ENCODE measurements around the gene SYT15. TPM values are rescaled to one million over a fixed set of nuclear protein-coding genes. Genes with fewer than 3 reads are reported as not detected.
"Not testable (repeated sequence)": the region's sequence is repeated elsewhere in the genome, so short reads cannot be mapped to it uniquely, and the experiment has no call there.

SYT15 gene
- total RNA-seq, 1 donor from 2014 or later: 50.9 TPM

DNA sequence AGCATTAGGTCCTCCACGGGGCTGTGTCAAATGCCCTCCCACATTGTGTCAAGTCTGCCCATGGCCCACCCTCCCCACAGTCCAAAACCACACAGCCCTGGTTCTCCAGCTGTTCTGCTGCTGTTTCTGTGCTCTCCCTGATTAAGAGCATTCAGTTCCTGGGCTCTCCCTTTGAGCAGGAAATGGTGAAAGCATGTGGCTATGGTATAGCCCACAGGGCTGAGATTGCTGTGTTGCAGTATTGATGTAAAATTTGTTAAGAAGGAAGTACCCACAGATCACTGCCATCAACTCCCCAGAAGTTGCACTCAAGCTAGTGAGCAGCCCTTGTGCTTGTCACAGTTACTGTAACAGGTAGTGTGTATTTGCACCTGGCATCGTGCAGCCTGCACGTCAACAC is 9.3 kb downstream of the SYT15 start:
- DNase-seq (ENCODE audit: low spot score in 2 of 2); H3K27me3 ChIP-seq; intact Hi-C loops (cut with DNase I); H3K4me1 ChIP-seq; H3K4me3 ChIP-seq; H3K9me3 ChIP-seq; H3K27ac ChIP-seq; H3K36me3 ChIP-seq: not testable (repeated sequence)

DNA sequence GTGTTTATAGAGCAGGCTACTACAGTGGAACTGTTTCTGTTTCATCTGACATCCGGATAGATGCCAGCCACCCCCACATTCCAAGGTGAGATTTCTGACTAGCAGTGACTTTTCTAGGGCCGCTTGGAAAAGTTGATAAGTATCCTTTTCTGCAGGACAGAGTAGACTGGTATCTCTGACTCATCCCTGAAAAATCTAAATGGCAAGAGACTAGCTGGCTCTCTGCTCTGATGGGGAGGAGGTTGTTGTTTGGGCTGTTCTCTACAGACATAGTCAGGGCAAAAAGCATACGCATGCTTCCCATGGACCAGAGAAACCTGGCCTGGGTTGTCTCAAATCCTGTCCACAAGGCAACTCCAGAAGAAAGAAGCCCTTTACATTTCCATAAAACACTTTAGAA is 10.7 kb downstream of the SYT15 start:
- H3K4me1 ChIP-seq; intact Hi-C loops (cut with DNase I); H3K9me3 ChIP-seq; H3K27ac ChIP-seq; H3K4me3 ChIP-seq; DNase-seq (ENCODE audit: low spot score in 2 of 2); H3K36me3 ChIP-seq; H3K27me3 ChIP-seq: not testable (repeated sequence)

DNA sequence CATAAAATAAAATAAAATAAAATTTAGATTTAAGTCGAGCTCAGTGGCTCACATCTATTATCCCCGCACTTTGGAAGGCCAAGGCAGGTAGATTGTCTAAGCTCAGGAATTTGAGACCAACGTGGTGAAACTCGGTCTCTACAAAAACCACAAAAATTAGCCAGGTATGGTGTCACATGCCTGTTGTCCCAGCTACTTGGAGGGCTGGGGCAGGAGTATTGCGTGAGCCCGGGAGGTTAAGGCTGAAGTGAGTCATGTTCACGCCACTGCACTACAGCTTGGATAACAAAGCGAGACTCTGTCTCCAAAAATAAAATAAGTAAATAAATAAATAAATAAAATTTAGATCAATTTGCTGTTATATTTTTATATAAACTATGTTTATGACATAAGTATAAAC is 12.1 kb downstream of the SYT15 start:
- H3K9me3 ChIP-seq; DNase-seq (ENCODE audit: low spot score in 2 of 2); intact Hi-C loops (cut with DNase I); H3K36me3 ChIP-seq; H3K27me3 ChIP-seq; H3K4me1 ChIP-seq; H3K4me3 ChIP-seq; H3K27ac ChIP-seq: not testable (repeated sequence)

DNA sequence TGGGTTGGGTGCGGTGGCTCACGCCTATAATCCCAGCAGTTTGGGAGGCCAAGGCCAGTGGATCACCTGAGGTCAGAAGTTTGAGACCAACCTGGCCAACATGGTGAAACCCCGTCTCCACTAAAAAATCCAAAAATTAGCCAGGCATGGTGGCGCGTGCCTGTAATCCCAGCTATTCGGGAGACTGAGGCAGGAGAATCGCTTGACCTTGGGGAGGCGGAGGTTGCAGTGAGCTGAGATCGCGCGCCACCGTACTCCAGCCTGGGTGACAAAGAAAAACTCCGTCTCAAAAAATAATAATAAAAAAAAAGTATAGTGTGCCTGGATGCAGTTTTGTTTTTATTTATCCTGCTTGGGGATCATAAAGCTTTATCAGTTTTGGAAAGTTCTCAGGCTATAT is 14.4 kb downstream of the SYT15 start:
- H3K27ac ChIP-seq; H3K9me3 ChIP-seq; intact Hi-C loops (cut with DNase I); H3K36me3 ChIP-seq; H3K27me3 ChIP-seq; H3K4me1 ChIP-seq; DNase-seq (ENCODE audit: low spot score in 2 of 2); H3K4me3 ChIP-seq: not testable (repeated sequence)

DNA sequence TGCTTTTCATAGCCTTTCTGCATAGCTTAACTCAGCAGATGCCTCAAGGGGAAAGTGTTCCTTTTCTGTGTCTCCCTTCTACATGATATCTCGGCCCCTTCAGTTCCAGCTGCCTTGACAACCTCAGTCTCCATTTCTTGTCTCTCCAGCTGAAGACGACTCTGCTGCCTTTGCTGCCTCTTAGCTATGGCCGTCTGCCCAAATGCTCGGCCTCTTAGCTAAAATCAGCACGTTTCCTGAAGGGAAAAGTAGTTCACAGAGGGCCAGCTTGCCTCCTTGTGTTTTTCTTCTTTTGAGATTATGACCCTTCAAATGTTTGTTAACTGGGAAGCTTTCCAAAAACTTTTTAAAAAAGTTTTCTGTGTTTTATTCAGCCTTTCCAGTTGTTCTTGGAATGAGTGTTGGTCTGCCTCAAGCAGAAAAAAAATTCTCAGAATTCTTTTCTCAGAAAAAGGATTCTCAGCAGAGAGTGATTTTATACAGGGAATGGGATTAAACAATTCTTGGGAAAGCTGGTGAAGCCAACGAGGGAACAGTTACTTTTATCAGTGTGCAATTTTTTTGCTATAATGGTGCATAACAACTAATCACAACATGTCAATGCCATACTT is 15.6 kb downstream of the SYT15 start:
- DNase-seq (ENCODE audit: low spot score in 2 of 2); H3K4me3 ChIP-seq; H3K27ac ChIP-seq; H3K4me1 ChIP-seq; intact Hi-C loops (cut with DNase I); H3K9me3 ChIP-seq; H3K27me3 ChIP-seq; H3K36me3 ChIP-seq: not testable (repeated sequence)

DNA sequence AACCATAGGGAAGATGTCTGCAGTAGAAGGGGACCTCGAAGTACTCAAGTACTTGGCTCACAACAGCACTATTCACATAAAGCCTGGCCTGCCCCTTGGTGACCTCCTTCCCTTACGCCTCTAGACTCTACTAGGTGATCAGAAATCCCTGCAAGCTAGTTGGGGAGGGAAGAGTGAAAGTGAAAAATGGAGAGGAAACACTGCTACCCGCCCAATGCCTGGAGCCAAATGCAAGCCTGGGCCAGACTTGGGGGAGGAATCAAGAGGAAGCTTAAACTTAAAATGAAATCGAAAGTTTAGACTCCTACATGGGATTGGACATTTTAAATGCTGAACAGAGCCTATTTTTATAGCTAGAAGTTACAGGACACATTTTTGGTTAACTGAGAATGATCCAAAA is 17.6 kb downstream of the SYT15 start:
- Histone ChIP-seq H3K4me3 (peak overlapping the region; percentile 26 to 40), H3K27ac (peak overlapping the region in 1 of 2 donors; percentile 50)
- H3K36me3 ChIP-seq; intact Hi-C loops (cut with DNase I); H3K9me3 ChIP-seq; H3K4me1 ChIP-seq; DNase-seq (ENCODE audit: low spot score in 2 of 2); H3K27me3 ChIP-seq: not testable (repeated sequence)

DNA sequence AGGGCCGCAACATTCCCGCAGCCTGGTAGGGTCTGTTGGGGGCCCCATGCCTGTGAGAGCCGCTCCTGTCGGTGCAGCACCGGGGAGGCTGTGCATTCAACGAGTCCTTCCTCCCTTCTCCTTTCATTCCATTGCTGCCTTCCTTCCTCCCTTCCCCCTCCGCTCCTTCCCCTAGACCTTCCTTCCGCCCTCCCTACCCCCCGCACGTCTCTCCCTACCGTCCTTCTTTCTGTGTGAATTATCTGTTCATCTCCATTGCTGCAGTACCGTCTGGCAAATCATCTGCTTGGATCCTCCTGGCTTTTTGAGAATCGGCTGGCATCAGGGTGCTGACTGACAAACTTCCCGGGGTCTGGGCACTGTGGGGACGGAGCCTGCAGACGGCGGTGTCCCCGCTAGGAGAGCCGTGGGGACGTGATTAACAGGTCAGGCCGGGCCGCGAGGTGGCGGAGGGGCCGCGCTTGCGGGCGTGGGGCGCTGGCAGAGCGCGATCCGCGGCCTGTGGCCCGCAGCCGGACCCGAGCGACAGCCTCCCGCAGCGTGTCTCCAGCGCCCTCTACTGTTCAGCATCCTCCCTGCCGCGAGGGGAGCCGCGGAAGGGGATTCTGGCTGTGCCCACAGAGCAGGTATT is 18.8 kb downstream of the SYT15 start:
- H3K4me1 ChIP-seq; intact Hi-C loops (cut with DNase I); H3K36me3 ChIP-seq; H3K27me3 ChIP-seq; H3K9me3 ChIP-seq; DNase-seq (ENCODE audit: low spot score in 2 of 2): not testable (repeated sequence)
- Histone ChIP-seq H3K27ac (peak overlapping the region in 1 of 2 donors; percentile 56), H3K4me3 (peak overlapping the region in 1 of 2 donors; percentile 65)
- TF ChIP-seq, protein P1, sequence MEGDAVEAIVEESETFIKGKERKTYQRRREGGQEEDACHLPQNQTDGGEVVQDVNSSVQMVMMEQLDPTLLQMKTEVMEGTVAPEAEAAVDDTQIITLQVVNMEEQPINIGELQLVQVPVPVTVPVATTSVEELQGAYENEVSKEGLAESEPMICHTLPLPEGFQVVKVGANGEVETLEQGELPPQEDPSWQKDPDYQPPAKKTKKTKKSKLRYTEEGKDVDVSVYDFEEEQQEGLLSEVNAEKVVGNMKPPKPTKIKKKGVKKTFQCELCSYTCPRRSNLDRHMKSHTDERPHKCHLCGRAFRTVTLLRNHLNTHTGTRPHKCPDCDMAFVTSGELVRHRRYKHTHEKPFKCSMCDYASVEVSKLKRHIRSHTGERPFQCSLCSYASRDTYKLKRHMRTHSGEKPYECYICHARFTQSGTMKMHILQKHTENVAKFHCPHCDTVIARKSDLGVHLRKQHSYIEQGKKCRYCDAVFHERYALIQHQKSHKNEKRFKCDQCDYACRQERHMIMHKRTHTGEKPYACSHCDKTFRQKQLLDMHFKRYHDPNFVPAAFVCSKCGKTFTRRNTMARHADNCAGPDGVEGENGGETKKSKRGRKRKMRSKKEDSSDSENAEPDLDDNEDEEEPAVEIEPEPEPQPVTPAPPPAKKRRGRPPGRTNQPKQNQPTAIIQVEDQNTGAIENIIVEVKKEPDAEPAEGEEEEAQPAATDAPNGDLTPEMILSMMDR (IDR thresholded peaks at IDR 0.05): peak in 2 of 3 experiments; percentile 21 to 27

DNA sequence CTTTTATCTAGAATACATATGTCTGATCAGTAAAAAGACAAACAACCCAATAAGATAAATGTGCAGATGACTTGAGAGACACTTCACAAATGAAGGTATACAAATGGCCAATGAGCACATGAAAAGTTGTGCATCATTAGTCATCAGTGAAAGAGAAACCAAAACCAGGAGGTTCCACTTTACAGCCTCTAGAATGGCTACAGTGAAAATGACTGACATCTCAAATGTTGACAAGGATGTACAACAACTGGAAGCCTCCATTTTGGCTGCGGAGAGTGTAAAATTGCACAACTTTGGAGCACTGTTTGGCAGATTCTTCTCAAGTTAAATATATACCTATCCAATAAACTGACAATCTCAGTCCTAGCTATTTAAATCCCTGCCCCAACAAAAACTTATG is 21.6 kb downstream of the SYT15 start:
- H3K36me3 ChIP-seq; H3K4me3 ChIP-seq; H3K9me3 ChIP-seq; intact Hi-C loops (cut with DNase I); H3K4me1 ChIP-seq; H3K27me3 ChIP-seq; DNase-seq (ENCODE audit: low spot score in 2 of 2); H3K27ac ChIP-seq: not testable (repeated sequence)

DNA sequence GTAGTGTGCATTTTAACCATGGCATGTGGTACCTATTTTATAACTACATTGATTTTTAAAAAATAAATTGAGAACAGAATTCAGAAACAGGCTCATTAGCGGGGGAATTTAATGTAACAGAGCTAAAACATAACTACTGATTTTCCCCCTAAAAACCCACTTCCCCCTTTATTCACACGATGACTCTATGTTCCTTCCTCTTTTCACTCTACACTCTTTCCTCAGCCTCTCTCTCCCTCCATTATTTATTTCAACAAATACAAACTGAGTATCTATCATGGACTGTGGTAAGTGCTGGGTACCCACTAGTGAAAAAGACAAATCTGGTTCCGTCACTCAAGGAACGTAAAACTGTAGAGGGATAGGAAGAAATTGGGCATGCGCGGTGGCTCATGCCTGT is 36.6 kb downstream of the SYT15 start:
- H3K4me1 ChIP-seq; DNase-seq (ENCODE audit: low spot score in 2 of 2); H3K36me3 ChIP-seq; H3K9me3 ChIP-seq; H3K27ac ChIP-seq; H3K27me3 ChIP-seq; H3K4me3 ChIP-seq; intact Hi-C loops (cut with DNase I): not testable (repeated sequence)

DNA sequence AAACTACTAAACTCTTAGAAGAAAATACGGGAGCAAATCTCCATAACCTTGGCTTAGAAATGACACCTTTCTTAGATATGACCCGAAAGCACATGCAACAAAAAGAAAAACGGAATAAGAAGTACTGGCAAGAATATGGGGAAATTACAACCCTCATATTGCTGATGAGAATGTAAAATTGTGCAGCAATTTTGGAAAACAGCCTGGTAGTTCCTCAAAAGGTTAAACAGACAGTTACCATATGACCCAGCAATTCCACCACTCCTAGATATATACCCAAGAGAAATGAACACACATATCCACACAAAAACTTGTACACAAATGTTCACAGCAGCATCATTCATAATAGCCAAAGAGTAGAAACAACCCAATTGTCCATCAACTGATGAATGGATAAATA is 37.3 kb downstream of the SYT15 start:
- intact Hi-C loops (cut with DNase I); H3K4me1 ChIP-seq; DNase-seq (ENCODE audit: low spot score in 2 of 2); H3K27me3 ChIP-seq; H3K9me3 ChIP-seq; H3K36me3 ChIP-seq; H3K4me3 ChIP-seq; H3K27ac ChIP-seq: not testable (repeated sequence)

DNA sequence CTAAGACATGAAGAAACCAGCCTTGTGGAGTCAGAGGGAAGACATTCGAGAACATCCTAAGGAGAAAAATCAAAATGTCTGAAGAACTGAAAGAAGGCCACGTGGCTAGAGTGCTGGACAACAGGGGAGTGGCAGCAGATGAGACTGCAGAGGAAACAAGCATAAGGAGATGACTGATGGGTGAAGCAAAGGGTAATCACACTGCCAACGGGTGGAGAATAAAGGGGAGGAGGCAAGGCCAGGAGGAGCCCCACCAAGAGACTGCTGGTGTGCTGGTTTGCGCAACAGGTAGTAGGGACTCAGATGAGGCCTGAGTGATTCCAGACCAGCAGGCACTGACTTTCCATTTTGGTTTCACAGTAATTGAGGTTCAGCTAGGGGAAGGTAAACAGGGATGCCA is 38.2 kb downstream of the SYT15 start:
- H3K36me3 ChIP-seq; H3K4me3 ChIP-seq; H3K27ac ChIP-seq; H3K9me3 ChIP-seq; H3K27me3 ChIP-seq; H3K4me1 ChIP-seq; DNase-seq (ENCODE audit: low spot score in 2 of 2); intact Hi-C loops (cut with DNase I): not testable (repeated sequence)

DNA sequence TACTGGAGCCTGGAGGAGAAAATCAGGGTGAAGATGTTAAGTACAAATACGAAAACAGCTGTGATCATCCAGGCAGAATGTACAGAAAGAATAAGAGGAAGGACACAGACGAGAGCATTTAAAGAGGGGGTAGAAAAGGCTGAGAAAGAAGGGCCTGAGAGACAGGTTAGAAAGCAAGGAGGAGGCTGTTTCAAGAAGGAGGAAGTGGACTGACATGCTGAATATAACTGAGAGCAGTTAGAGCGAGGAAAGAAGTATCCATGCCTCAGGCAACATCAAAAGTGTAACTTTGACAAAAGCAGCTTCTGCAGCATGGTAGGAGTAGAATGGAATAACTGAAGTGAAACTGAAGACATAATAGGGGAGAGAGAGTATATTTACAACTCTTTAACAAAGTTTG is 39.0 kb downstream of the SYT15 start:
- H3K9me3 ChIP-seq; H3K27me3 ChIP-seq; H3K36me3 ChIP-seq; H3K4me3 ChIP-seq; H3K4me1 ChIP-seq; H3K27ac ChIP-seq; intact Hi-C loops (cut with DNase I); DNase-seq (ENCODE audit: low spot score in 2 of 2): not testable (repeated sequence)

DNA sequence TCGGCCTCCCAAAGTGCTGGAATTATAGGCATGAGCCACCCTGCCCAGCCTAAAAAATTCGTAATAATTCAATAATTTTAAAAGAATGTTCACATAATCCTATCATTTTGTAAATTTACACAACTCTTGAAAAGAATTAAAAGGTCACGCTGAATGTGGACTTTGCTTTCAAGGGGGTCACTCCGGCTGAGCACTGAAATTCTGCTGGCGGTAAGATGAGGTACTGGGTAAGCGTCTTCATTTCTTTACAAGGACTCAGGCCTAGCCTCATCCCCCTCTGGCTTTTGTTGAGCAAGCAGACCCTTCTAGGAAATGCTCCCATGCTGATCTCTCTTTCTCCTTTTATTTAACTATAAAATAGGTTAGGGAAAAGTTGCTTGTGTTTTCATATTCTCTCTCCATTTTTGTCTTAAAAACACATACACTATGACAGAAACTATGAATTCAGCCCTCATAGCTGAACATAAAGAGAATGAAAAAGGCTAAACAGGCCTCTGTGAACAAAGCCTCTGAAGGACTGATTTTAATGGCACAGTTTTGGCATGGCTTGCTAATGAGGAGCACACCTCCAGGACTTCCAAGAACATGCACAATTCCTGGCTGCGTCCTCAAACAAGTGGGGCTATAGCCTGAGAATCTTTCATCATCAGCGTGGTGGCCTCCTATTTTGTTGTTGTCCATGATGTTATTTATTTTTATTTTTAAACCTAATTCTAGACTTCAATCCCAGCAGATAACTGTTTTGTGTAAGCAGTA is 45.1 kb downstream of the SYT15 start:
- H3K4me1 ChIP-seq; H3K4me3 ChIP-seq; H3K36me3 ChIP-seq; H3K9me3 ChIP-seq; H3K27me3 ChIP-seq; DNase-seq (ENCODE audit: low spot score in 2 of 2); H3K27ac ChIP-seq; intact Hi-C loops (cut with DNase I): not testable (repeated sequence)
